Lower lobe of right lung (tissue), 2 donors: ENCODE results near the gene EHD3. TPM values are rescaled to one million over a fixed set of nuclear protein-coding genes. Genes with fewer than 3 reads are reported as not detected.

Source experiments
- ATAC-seq, 2 donors: fragments of 200-7000 bp; cut with Tn5 transposase; one replicate each; pipeline ENCODE4 v1.9.1; 2020 to 2022; ENCODE audit warnings: mild to moderate bottlenecking in 2 of 2, moderate library complexity in 2 of 2
- DNase-seq: peaks from one replicate; pipeline ENCODE4 v3.0.0-alpha.2; 2020
- H3K27ac ChIP-seq: fragments of 200-600 bp; one replicate; pipeline ENCODE4 v1.8.0; 2022
- H3K27me3 ChIP-seq: fragments of 200-600 bp; one replicate; pipeline ENCODE4 v1.8.0; 2022; ENCODE audit warnings: low read depth
- H3K36me3 ChIP-seq: fragments of 200-600 bp; one replicate; pipeline ENCODE4 v1.8.0; 2022; ENCODE audit warnings: mild to moderate bottlenecking
- H3K4me1 ChIP-seq: fragments of 200-600 bp; one replicate; pipeline ENCODE4 v1.8.0; 2022
- H3K4me3 ChIP-seq: fragments of 200-600 bp; one replicate; pipeline ENCODE4 v1.8.0; 2022; ENCODE audit warnings: mild to moderate bottlenecking
- H3K9me3 ChIP-seq: fragments of 200-600 bp; one replicate; pipeline ENCODE4 v1.8.0; 2022
- intact Hi-C: fragments of 100-400 bp; cut with DNase I; formaldehyde crosslinking; loops from one replicate; pipeline ENCODE4 v1.11.0; 2022
- total RNA-seq: library from RNA; stranded (reverse); fragmentation: NEBNext Ultra II Directional; extraction: Animal tissue kit (Norgen Biotek cat#: 25700); gene quantifications from one replicate; pipeline ENCODE4 v1.2.1, GENCODE V29; 2021
- TF ChIP-seq, protein P1 (sequence below): fragments of 200-600 bp; IDR thresholded peaks from one replicate; pipeline ENCODE4 v1.8.0; 2022; ENCODE audit warnings: antibody characterized with exemption, mild to moderate bottlenecking
- donor health status: DM: no; HTN: yes; CAD: no; lungs with severe emphysema.

The EHD3 gene
- total RNA-seq, 1 donor from 2014 or later, result 11.0 TPM

- TF ChIP-seq, protein P1, sequence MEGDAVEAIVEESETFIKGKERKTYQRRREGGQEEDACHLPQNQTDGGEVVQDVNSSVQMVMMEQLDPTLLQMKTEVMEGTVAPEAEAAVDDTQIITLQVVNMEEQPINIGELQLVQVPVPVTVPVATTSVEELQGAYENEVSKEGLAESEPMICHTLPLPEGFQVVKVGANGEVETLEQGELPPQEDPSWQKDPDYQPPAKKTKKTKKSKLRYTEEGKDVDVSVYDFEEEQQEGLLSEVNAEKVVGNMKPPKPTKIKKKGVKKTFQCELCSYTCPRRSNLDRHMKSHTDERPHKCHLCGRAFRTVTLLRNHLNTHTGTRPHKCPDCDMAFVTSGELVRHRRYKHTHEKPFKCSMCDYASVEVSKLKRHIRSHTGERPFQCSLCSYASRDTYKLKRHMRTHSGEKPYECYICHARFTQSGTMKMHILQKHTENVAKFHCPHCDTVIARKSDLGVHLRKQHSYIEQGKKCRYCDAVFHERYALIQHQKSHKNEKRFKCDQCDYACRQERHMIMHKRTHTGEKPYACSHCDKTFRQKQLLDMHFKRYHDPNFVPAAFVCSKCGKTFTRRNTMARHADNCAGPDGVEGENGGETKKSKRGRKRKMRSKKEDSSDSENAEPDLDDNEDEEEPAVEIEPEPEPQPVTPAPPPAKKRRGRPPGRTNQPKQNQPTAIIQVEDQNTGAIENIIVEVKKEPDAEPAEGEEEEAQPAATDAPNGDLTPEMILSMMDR, result no peak
- Histone ChIP-seq H3K4me3 (no peak overlapping the region), H3K9me3 (no peaks in the 10 kb centered on the region), H3K4me1 (peaks cover 15% of the 10 kb centered on the region), H3K27ac (peak overlapping the region; percentile 6), H3K36me3 (no peaks in the 10 kb centered on the region), H3K27me3 (no peaks in the 10 kb centered on the region)
- DNase-seq, result no peak
- ATAC-seq, result no peak
- intact Hi-C loops, result no loop called here
These were observed 62.8 kb downstream of the EHD3 start for GRCh38 chr2:31296641-31297287.

DNA sequence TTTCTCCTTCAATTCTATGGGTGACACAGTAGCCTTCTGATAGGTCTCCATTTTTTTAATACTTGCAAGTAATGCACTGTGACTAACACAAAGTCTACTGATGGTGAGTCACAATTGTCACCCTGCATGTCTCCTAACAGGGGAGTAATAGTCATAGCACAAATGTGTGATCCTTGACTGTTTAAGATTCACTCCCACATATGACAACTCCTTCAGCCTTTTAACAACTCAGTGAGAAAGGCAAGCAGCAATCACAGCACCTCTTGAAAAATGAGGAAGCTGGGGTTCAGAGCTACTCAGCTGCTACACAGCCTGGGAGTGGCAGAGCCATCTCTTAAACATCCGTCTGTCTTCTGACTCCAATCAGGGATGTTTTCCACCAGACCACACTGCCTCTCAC, 63.8 kb downstream of the EHD3 start:
- Histone ChIP-seq H3K27ac (no peak overlapping the region), H3K27me3 (no peaks in the 10 kb centered on the region), H3K9me3 (no peaks in the 10 kb centered on the region), H3K4me1 (peaks cover 15% of the 10 kb centered on the region), H3K4me3 (no peak overlapping the region), H3K36me3 (no peaks in the 10 kb centered on the region)
- no peak for DNase-seq
- intact Hi-C loops, result no loop called here
- TF ChIP-seq, protein P1, result no peak
- ATAC-seq, result no peak

DNA sequence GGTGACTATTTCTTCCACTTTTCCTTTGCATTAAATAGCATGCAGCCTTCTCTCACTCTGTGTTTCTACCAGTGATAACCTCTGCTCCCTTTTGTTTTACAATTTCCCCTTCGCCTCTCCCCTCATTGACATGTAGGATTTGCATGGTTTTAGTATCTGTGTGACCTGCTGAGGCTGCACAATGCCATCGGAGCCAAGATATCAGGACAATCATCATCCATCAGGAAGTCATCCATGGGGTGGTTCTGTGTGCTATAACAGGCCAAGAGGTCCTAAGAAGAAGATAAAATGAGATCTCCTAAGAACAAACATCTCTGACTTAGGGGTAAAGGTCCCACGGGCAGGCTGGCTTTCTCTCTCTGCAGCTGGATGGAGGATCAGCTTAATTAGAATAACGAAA, 65.6 kb downstream of the EHD3 start:
- Histone ChIP-seq H3K9me3 (no peaks in the 10 kb centered on the region), H3K4me3 (no peak overlapping the region), H3K36me3 (no peaks in the 10 kb centered on the region), H3K27ac (no peak overlapping the region), H3K4me1 (peaks cover 15% of the 10 kb centered on the region), H3K27me3 (no peaks in the 10 kb centered on the region)
- TF ChIP-seq, protein P1, result no peak
- intact Hi-C loops, result no loop called here
- ATAC-seq (no peak), DNase-seq (no peak)

DNA sequence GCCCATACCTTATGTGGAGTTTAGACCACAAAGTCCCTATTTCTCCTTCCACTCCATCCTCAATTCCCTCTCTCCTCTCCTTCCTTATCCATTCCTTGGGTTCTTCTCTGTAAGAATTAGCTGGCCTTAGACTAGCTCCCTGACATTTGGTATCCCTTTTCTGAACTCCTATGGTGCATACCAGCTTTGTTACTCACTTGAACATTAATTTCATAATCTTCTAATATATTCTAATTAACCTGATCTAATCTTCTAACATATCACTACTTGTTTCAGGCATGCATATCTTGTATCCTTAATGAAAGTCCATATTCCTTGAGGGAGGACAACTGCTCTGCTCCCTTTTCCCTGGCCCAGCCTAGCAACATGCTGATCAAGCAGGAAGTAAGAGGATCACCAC, 66.4 kb downstream of the EHD3 start:
- no peaks in the 10 kb centered on the region for H3K9me3 ChIP-seq
- no peak overlapping the region for H3K27ac ChIP-seq
- ATAC-seq, result no peak
- H3K4me1 ChIP-seq, result peaks cover 15% of the 10 kb centered on the region
- H3K36me3 ChIP-seq, result no peaks in the 10 kb centered on the region
- TF ChIP-seq, protein P1, result no peak
- intact Hi-C loops, result no loop called here
- no peak for DNase-seq
- no peaks in the 10 kb centered on the region for H3K27me3 ChIP-seq
- H3K4me3 ChIP-seq, result no peak overlapping the region

GRCh38 chr2:31302940-31303563, 69.1 kb downstream of the EHD3 start:
- DNase-seq (no peak), ATAC-seq (peak; percentile 31 to 54)
- H3K27me3 ChIP-seq, result no peaks in the 10 kb centered on the region
- no peaks in the 10 kb centered on the region for H3K4me1 ChIP-seq
- TF ChIP-seq, protein P1, result no peak
- H3K9me3 ChIP-seq, result no peaks in the 10 kb centered on the region
- H3K36me3 ChIP-seq, result no peaks in the 10 kb centered on the region
- peak overlapping the region; percentile 14 for H3K27ac ChIP-seq
- H3K4me3 ChIP-seq, result no peak overlapping the region
- intact Hi-C loops, result no loop called here
